GM12873 (cell line): ENCODE measurements around the gene MYCBPAP.

Source experiments
- TF ChIP-seq, protein P1 (sequence below): IDR thresholded peaks from 2 replicates; pipeline ENCODE4 v1.5.1; 2012; ENCODE audit warnings: low read depth, mild to moderate bottlenecking, moderate library complexity, low read length, control low read depth; ENCODE audit not compliant: insufficient read depth; ENCODE audit errors: missing control alignments

The MYCBPAP gene

DNA sequence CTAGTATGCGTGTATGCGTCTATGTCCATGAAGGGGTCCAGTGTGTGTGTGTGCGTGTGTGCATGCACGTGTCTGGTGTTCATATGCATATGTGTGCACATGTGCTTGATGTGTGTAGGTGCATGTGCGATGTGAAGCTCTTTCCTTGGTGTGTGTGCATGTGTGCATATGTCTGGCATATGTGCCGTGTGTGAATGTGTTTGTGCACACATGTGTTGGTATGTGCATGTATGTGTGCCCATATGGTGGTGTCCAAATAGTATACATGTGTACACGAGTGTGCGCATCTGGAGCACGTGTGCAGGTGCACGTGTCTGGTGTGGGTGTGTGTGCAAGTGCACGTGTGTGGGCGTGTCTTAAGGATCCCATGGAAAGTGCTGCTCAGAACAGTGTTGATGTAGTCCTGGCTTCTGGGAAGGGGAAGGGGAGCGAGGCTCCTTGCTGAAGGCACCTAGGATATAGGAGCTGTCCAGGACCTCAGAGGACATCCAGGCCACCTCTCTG, 69.3 kb downstream of the MYCBPAP start:
- TF ChIP-seq, protein P1, sequence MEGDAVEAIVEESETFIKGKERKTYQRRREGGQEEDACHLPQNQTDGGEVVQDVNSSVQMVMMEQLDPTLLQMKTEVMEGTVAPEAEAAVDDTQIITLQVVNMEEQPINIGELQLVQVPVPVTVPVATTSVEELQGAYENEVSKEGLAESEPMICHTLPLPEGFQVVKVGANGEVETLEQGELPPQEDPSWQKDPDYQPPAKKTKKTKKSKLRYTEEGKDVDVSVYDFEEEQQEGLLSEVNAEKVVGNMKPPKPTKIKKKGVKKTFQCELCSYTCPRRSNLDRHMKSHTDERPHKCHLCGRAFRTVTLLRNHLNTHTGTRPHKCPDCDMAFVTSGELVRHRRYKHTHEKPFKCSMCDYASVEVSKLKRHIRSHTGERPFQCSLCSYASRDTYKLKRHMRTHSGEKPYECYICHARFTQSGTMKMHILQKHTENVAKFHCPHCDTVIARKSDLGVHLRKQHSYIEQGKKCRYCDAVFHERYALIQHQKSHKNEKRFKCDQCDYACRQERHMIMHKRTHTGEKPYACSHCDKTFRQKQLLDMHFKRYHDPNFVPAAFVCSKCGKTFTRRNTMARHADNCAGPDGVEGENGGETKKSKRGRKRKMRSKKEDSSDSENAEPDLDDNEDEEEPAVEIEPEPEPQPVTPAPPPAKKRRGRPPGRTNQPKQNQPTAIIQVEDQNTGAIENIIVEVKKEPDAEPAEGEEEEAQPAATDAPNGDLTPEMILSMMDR = no peak

DNA sequence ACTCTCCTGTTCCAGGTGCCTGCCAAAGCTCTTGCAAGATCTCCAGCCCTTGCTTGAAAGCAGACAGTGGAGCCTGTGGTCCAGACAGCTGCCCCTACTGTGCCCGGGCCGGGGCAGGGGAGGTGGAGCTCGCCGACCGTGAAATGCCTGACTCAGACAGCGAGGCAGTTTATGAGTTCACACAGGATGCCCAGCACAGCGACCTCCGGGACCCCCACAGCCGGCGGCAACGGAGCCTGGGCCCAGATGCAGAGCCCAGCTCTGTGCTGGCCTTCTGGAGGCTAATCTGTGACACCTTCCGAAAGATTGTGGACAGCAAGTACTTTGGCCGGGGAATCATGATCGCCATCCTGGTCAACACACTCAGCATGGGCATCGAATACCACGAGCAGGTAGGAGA, 69.9 kb downstream of the MYCBPAP start:
- TF ChIP-seq, protein P1 = no peak

DNA sequence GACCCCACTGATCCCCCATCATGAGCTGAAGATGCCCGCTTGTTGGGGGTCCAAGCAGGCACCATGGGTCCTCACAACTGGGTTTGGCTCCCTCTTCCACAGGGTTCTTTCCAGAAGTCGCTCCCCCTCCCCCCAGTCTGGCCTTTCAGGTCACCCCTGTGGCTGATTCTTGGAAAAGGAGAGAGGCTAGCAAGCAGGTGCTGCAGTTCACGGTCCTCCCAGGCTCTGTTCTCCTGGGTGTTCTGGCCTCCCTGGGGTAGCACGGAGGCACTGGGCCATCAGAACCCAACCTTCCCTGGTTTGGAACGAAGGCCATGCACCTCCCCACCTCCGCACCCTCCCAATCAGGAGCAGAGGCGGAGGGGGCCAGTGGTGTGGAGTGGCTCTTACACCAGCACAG, 71.2 kb downstream of the MYCBPAP start:
- TF ChIP-seq, protein P1 = no peak

DNA sequence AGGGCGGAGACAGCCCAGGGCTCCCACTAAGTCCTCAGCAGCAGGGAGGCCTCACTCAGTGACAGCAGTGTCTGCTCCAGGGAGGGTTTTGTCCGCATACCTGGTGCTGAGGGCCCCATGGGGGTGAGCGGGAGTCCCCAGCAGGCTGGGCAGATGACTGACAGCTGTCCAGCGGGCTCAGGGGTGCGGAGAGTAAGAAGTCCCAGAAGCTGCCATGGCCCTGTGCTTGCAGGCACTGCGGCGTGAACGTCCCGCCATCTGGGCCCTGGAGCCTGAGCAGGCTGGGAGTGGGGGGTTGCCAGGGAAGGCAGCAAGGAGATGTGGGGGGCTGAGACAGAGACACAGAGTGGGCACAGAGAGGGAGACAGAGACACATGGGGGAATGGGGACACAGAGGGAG, 72.4 kb downstream of the MYCBPAP start:
- TF ChIP-seq, protein P1 = no peak
